NB4 (cell line): ENCODE data around the gene DNAJC1.
A peak's percentile ranks its signal among the peaks of the same experiment; 100 is the strongest.

Source experiments
- DNase-seq: peaks from one replicate; pipeline ENCODE4 v3.0.0; 2010; ENCODE audit warnings: low read depth
- H3K4me3 ChIP-seq: one replicate; pipeline ENCODE4 v1.5.1; 2011; ENCODE audit warnings: mild to moderate bottlenecking, low read depth, low read length, moderate library complexity
- MYC ChIP-seq: IDR thresholded peaks from 2 replicates; pipeline ENCODE4 v1.6.1; 2011; ENCODE audit warnings: low read depth, low read length
- POLR2A ChIP-seq: IDR thresholded peaks from 2 replicates; pipeline ENCODE4 v1.6.1; 2011; ENCODE audit warnings: mild to moderate bottlenecking; ENCODE audit not compliant: insufficient read length; ENCODE audit errors: extremely low read depth
- TF ChIP-seq, protein P1 (sequence below): IDR thresholded peaks from one replicate; pipeline ENCODE4 v1.5.1; 2012; ENCODE audit warnings: low read depth, low read length
- TF ChIP-seq, protein P2 (sequence below): IDR thresholded peaks from 2 replicates; pipeline ENCODE4 v1.6.1; 2011; ENCODE audit warnings: low read depth, low read length

Gene DNAJC1

DNA sequence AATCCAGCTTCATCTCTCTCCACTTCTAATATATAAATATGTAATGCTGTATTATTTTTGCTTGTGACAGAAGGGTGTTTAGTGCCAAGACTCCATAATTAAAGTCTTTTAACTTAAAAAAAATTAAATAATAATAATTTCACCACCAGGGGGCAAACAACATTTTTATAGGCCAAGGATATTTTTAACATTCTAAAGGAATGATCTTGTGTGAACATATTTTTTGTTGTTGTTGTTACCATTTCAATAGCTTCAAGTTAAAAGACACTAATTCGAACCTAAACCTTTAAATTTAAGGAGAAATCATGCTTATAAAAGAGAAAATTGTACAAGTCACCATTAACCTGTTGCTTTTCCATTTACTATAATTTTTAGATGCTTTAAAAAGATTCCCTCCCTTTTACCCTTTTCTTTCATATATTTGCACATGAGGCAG lies 7.5 kb upstream of the DNAJC1 start:
- H3K4me3 ChIP-seq, result no peak overlapping the region
- no peak for TF ChIP-seq POLR2A
- TF ChIP-seq MYC, result no peak
- TF ChIP-seq, protein P1, sequence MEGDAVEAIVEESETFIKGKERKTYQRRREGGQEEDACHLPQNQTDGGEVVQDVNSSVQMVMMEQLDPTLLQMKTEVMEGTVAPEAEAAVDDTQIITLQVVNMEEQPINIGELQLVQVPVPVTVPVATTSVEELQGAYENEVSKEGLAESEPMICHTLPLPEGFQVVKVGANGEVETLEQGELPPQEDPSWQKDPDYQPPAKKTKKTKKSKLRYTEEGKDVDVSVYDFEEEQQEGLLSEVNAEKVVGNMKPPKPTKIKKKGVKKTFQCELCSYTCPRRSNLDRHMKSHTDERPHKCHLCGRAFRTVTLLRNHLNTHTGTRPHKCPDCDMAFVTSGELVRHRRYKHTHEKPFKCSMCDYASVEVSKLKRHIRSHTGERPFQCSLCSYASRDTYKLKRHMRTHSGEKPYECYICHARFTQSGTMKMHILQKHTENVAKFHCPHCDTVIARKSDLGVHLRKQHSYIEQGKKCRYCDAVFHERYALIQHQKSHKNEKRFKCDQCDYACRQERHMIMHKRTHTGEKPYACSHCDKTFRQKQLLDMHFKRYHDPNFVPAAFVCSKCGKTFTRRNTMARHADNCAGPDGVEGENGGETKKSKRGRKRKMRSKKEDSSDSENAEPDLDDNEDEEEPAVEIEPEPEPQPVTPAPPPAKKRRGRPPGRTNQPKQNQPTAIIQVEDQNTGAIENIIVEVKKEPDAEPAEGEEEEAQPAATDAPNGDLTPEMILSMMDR, result no peak
- TF ChIP-seq, protein P2, sequence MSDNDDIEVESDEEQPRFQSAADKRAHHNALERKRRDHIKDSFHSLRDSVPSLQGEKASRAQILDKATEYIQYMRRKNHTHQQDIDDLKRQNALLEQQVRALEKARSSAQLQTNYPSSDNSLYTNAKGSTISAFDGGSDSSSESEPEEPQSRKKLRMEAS, result no peak
- DNase-seq, result no peak

GRCh38 chr10:22010539-22010938 lies 7.0 kb upstream of the DNAJC1 start:
- no peak for DNase-seq
- H3K4me3 ChIP-seq, result no peak overlapping the region
- no peak for TF ChIP-seq MYC

- TF ChIP-seq, protein P2, result no peak
- TF ChIP-seq, protein P1, result no peak
- no peak for DNase-seq
- H3K4me3 ChIP-seq, result no peak overlapping the region
Measured at GRCh38 chr10:22006379-22006884, 2.9 kb upstream of the DNAJC1 start.

GRCh38 chr10:22005763-22006162 lies 2.2 kb upstream of the DNAJC1 start:
- DNase-seq, result no peak
- TF ChIP-seq MYC (no peak), POLR2A (no peak)
- TF ChIP-seq, protein P1, result no peak
- TF ChIP-seq, protein P2, result no peak
- H3K4me3 ChIP-seq, result no peak overlapping the region

GRCh38 chr10:22003964-22004281 lies 393 bp upstream of the DNAJC1 start:
- TF ChIP-seq, protein P2, result no peak
- no peak for TF ChIP-seq POLR2A
- H3K4me3 ChIP-seq, result peak overlapping the region; percentile 37

DNA sequence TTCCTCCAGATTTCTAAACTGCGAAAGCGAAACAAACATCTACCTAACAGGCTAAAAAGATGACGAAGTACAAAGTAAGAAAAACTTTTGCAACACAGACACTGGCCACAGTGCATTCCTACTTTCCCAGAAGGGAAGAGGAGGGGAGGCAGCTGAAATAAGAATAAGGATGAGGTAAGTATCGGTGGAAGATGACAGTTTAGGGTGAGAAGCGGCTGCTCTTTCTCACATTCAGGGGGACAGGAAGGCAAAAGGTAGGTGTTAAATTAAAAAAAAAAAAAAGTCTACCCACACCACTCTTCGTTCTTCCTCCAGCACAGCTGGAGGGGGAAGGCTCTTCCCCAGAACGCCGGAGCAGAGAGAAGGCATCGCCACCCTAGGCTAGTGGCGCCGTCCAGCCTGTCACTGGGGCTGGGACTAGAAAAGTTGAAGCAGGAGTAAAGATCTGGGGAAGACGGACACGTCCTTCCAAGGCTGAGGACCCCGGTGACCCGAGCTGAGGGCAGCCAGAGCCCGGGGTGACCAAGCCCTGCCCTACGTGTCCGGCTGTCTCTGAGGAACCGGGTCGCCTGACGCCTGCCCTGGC lies 846 bp downstream of the DNAJC1 start:
- DNase-seq, result peak; percentile 44
- peak overlapping the region; percentile 81 for H3K4me3 ChIP-seq
- TF ChIP-seq, protein P2, result no peak
- no peak for TF ChIP-seq POLR2A

More at GRCh38 chr10:22003964-22004281, 393 bp upstream of the DNAJC1 start:
- DNase-seq, result no peak

- DNase-seq, result peak; percentile 61
- peak overlapping the region; percentile 17 for H3K4me3 ChIP-seq
- no peak for TF ChIP-seq POLR2A
- TF ChIP-seq MYC, result peak; percentile 65
Measured at GRCh38 chr10:21995557-21995956, 8.0 kb downstream of the DNAJC1 start.

DNA sequence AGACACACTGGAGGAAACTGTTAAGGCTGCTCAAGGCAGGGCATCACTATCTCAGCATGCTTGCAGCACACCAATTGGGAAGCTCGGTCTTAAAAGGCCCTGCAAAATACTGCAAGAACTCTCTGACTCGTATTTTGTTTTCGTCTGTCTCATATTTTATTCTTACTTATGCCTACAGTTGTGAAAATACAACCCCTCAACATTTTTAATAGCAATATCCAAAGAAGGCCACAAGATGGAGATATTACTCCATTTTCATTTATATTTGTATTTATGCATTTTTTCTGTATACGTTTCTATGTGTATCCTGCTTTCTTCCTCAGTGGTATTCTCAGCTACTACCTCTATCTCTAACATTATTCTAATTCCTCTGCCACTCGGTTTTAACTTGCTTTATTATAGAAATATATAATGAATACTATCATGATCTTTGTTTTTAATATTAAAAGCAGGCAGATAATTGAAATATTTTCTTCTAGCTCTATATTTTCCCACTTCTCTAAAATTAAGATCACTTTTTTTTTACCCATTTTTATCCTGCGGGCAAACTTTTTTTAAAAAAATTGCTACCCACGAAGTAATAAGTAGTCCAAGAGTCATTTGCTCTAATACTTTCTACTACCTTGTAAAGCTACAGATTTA lies 10.0 kb downstream of the DNAJC1 start:
- TF ChIP-seq, protein P1, result no peak
- TF ChIP-seq POLR2A (no peak), MYC (no peak)
- TF ChIP-seq, protein P2, result no peak
- peak; percentile 47 for DNase-seq
- no peak overlapping the region for H3K4me3 ChIP-seq
